Measurements from ENCODE around the gene CACNA1S. TPM values are rescaled to one million over a fixed set of nuclear protein-coding genes. Genes with fewer than 3 reads are reported as not detected.

The CACNA1S gene
- total RNA-seq, 1 donor from 2014 or later: not detected

Other genes with a start within 250 kb of the CACNA1S start
- gene GPR25, start 239.4 kb downstream of the CACNA1S start, total RNA-seq: not detected
- not detected for gene INAVA, start 217.5 kb downstream of the CACNA1S start, total RNA-seq
- gene KIF21B, start 88.7 kb downstream of the CACNA1S start, total RNA-seq: 0.43 TPM
- not detected for gene ASCL5, start 14.8 kb upstream of the CACNA1S start, total RNA-seq
- 26.6 TPM for gene TMEM9, start 42.0 kb upstream of the CACNA1S start, total RNA-seq
- gene IGFN1, start 78.4 kb upstream of the CACNA1S start, total RNA-seq: not detected
- 0.16 TPM for gene PKP1, start 171.1 kb upstream of the CACNA1S start, total RNA-seq